GM21515 (cell line): Measurements from ENCODE around the gene GDPD2.
"Not testable (repeated sequence)": the region's sequence is repeated elsewhere in the genome, so short reads cannot be mapped to it uniquely, and the experiment has no call there.

ENCODE experiments used
- ATAC-seq: cut with Tn5 transposase; IDR thresholded peaks from one replicate; pipeline ENCODE4 v1.9.1; 2021; ENCODE audit not compliant: unreplicated experiment

The GDPD2 gene, protein sequence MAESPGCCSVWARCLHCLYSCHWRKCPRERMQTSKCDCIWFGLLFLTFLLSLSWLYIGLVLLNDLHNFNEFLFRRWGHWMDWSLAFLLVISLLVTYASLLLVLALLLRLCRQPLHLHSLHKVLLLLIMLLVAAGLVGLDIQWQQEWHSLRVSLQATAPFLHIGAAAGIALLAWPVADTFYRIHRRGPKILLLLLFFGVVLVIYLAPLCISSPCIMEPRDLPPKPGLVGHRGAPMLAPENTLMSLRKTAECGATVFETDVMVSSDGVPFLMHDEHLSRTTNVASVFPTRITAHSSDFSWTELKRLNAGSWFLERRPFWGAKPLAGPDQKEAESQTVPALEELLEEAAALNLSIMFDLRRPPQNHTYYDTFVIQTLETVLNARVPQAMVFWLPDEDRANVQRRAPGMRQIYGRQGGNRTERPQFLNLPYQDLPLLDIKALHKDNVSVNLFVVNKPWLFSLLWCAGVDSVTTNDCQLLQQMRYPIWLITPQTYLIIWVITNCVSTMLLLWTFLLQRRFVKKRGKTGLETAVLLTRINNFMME

DNA sequence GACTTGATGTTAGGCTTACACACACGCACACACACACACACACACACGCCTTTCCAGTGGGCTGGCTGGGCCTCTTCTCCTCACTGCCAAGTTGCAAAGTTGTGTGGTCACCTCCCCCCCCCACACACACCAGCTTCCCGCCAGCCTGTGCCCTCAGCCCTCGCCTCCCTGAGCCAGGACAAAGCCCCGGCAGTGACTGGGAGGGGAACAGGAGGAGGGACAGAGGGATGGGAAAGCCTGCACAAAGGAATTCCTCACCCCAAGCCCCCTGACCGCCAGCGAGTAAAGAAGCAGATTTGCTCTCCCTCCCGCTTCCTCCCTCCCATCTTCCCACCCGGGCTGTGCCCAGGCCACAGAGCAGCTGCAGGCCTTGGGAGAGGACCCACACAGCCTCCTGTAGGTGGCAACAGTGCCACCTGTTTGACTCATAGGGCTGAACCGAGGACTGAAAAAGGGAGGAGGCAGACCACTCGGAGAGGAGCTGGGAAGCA is at the start of gene GDPD2:
Gene GDPD2 (plus strand): TSS at position 464 of the 491 bp plus-strand sequence. CDS start 1,671 bp downstream, outside the sequence.
- no peak for ATAC-seq

DNA sequence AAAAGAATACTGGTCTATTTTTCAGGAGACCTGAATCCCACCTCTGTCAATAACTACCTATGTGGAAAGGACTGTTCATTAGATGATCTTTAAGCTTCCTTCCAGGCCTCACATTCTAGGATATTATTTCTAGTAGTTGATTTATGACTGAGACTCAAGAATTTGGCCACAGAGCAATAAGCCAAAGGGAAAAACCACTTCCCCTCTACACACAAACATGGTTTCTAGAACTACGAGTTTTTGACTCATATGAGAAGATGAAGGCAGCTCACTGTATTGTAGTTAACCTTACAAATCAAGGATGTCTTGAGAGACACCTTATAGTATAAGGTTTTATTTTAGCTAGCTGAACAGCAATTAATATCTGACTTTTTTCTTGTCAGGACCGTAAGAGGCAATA is 36.9 kb upstream of the GDPD2 start:
- no peak for ATAC-seq

DNA sequence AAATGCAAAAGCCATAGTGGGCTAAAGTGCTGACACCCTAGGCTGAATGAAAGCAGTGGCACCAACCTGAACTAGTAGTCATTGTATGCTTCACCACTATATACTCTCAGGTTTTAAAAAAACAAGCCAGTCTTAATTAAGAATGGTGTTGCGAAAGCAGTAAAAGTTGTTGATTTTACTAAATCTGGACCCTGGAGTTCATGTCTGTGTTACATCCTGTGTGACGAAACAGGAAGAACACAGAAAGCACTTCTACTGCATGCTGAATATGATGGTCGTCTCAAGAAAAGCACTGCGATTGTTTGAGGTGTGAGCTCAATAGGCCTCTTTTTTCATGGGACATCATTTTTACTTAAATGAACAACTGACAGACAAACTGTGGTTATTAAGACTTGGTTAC is 24.2 kb upstream of the GDPD2 start:
- ATAC-seq = no peak

DNA sequence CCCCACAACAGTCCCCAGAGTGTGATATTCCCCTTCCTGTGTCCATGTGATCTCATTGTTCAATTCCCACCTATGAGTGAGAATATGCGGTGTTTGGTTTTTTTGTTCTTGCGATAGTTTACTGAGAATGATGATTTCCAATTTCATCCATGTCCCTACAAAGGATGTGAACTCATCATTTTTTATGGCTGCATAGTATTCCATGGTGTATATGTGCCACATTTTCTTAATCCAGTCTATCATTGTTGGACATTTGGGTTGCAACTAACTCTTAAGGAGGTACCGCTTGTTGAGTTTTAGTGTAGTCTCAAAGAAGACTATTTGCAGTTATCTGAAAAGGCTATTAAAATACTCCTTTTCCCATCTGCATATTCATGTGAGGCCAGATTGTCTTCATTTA is 22.9 kb upstream of the GDPD2 start:
- ATAC-seq = not testable (repeated sequence)

DNA sequence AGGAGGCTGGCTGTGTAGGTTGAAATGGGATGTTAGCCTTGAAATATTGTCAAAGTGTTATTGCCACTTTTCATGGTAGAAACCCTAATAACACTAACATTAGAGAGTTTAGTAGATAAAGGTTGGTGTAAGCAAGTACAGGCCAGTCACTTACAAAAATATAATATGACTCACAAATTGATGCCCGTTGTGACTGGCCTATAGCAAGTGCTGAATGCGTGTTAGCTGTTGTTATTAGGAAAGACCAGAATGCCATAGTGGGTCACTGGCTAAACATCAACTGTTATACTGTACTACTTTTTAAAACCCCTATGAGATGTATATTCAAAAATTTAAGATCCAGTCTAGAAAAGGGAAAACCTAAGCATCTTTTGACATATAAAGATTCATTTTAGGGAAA is 20.4 kb upstream of the GDPD2 start:
- no peak for ATAC-seq

DNA sequence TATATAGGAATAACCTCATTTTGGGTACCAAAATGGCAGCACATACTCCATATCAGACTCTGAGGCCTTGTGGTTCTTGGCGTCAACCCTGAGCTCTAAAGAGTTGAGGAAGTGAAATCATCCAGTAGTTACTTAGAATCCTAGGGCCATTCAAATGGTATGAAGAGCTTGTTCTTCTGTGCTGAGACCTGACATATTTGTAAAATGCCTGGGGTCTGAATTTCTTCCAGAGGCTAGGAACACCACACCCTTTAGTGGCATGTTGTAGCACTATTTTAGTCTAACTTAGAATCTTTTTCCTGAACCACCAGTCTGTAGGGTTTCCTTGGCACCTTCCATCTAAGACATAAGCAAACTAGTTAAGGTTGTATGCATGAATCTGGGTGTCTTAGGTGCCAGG is 18.1 kb upstream of the GDPD2 start:
- no peak for ATAC-seq

DNA sequence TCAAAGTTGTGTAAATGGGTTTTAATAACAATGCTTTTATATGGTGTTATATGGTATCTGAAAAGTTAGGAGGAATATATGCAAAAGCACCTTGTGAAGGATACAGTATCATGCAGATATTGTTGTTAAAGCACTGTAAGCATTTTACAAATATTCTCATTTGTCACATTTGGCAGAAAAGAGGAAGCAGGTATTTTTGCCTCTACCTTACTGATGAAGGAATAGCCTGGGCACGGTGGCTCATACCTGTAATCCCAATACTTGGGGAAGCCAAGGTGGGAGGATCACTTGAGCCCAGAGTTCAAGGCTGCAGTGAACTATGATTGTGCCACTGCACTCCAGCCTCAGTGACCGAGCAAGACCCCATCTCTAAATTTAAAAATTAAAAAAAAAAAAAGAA is 12.2 kb upstream of the GDPD2 start:
- ATAC-seq = no peak

DNA sequence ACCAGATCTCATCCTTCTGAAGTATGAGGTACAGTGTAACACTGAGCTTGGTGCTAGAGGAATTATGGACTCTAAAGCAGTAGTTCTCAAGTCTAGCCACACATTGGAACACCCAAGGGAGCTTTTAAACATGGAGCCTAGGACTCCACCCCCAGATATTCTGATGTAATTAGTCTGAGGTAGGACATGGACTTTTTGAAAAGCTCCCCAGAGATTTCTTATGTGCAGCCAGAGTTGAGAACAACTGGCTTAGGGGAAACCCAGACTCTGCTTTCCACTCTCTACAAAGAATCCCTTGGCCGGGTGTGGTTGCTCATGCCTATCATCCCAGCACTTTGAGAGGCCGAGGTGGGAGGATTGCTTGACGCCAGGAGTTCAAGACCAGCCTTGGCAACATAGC is 11.6 kb upstream of the GDPD2 start:
- ATAC-seq = no peak

DNA sequence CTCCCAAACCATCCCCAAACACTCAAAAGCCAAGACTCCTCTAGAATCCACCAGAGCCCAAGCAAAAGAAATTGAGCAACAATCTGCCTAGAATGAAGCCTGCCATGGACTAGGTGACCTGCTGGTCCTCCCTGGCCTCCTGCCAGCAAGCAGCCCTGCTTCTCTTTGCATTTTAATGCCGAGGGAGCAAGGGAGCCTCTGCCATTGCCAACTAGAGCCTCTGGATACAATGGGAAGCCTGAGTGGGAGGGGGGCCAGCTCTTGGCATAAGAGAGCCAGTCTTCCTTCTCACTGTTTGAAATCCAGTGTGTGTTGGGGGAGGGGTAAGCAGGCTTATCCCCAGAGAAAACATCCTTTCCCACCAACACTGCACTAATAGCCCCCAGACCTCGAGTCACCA is 1.5 kb upstream of the GDPD2 start:
- ATAC-seq = no peak

DNA sequence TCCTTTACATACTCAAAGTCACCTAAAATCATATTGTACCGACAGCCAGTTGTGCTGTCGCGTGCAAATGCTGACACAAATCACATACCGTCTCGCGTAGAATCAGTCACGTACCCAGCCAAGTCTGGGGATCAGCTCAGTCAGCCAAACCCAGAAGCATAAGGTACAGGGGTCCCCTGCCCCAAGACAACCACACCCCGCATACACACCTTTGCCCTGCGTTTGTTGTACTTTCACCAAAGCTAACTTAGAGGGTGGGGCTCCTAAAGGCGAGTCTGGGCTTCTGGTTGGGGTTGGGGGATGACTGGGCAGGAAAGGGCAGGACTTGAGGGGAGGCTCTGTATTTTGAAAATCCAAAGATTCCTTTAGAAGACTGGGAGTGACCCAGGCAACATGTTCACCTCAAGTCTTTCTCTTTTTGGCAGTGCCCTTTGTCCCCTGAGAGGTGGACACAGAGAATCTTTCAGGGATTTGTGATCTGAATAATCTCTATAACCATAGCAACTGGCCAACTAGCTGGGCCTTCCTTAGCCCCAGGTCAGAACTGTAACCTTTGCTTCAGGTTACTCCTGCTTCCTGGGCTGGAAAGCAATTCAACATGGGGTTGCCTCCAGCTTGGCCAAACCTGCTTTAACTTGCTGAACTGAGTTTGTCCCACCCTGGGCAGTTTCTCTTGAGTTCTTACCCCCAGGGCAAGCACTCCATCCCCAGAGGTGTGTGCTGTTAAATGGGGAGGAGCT is 992 bp downstream of the GDPD2 start:
- no peak for ATAC-seq

DNA sequence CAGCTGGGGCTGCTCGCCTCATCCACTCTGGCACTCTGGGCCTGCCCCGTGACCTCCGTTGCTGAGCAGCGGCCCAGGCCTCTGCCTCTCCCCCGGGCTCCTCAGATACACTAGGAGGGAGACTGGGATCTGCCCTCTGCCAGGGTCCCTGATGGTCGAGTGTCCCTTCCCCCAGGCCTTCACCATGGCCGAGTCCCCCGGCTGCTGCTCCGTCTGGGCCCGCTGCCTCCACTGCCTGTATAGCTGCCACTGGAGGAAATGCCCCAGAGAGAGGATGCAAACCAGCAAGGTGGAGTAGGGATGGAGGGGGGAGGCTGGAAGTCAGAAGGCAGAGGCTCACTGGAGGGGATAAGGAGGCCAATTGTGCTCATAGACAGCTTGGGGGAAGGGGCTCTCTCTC is 1.7 kb downstream of the GDPD2 start:
- ATAC-seq = no peak

DNA sequence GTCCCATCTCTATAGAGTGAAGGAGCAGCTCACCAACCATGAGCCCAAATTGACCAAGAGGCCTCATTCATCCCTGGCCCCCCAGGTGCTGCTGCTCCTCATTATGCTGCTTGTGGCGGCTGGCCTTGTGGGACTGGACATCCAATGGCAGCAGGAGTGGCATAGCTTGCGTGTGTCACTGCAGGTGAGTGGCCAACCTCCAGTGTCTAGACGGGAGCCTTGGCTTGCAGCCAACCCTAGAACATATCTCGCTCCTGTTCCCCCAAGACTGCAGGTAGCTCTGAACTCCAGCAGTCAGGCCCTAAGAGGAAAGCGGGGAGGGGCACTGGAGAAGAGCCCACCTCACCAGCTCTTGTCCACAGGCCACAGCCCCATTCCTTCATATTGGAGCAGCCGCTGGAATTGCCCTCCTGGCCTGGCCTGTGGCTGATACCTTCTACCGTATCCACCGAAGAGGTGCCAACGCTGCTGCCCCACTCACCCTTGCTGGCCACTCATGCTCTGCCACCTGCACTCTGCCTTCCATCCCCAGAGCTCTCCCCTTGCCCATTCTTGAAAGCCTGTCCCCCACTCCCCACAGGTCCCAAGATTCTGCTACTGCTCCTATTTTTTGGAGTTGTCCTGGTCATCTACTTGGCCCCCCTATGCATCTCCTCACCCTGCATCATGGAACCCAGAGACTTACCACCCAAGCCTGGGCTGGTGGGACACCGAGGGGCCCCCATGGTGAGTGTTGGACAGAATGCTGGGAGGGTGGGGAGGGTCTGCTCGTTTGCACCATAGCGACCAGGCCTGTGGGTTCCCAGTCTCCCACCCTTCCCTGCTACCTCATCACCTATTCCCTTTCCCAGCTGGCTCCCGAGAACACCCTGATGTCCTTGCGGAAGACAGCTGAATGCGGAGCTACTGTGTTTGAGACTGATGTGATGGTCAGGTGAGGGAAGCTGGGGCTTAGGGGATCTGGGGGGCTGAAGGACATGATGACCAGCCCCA is 3.5 kb downstream of the GDPD2 start:
- no peak for ATAC-seq

DNA sequence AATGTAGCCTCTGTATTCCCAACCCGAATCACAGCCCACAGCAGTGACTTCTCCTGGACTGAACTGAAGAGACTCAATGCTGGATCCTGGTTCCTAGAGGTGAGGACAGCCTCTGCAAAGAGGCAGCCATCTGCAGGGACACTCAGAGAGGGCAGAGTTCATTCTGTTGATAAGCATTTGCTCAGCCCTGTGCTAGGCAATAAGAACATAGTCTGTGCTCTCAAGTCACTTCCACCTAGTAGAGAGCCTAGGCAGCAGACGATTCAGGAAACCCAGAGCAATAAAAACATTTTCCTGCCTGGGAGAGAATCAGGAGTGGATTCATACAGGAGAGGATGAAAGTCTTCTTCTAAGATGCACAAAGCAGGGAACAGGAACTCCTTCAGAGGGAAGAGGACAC is 4.3 kb downstream of the GDPD2 start:
- no peak for ATAC-seq

DNA sequence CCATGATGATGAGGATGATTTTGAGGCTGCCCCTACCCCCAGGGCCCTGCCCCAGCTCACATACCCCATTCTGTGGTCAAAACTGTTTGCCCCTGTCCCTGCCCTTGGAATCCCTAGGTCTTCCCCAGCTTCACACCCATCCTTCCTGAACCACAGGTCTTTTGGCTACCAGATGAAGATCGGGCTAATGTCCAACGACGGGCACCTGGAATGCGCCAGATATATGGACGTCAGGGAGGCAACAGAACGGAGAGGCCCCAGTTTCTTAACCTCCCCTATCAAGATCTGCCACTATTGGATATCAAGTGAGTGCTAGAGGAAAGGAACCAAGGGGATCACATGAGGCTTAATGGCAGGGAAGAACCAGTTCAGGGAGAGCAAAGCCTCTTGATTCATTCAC is 6.6 kb downstream of the GDPD2 start:
- ATAC-seq = no peak

DNA sequence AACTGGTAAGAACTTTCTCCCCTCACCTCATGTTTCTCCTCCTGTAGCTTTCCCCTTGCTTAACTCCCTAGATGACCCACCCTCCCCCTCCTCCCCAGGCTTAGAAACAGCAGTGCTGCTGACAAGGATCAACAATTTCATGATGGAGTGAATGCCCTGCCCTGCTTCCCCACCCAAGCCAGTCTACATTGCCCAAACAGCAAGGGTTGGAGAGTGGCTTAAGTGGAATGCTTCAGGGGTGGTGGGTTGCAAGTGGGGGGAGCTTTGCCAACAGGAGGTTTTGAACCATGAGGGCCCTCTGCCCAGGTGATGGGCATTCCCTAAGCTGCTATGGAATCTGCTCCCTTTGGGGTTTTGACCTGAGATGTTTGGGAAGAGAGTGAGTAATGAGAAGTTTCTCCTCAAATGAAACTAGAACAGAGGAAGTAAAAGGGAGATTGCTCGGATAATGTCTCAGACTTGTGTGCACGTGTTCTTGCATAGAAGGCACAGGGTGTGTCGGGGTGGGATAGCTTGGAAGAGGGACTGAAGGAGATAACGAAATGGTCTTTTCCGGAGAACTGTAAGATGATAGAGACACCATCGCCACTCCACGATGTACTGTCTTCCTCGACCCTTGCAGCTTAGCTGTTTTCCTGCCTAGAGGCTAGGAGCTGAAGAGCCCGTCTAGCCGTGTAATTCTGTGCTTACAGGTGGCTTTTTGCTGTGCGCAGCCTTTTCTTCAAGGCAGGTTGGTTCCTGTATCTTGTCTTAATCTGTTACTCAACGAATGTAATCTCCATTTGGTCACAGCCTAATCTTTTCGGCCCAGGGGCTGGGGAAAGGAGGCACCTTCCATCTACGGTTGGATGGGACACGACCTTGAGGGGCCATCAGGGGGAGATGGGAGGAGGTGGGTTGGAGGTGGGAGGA is 10.1 kb downstream of the GDPD2 start:
- ATAC-seq = no peak

DNA sequence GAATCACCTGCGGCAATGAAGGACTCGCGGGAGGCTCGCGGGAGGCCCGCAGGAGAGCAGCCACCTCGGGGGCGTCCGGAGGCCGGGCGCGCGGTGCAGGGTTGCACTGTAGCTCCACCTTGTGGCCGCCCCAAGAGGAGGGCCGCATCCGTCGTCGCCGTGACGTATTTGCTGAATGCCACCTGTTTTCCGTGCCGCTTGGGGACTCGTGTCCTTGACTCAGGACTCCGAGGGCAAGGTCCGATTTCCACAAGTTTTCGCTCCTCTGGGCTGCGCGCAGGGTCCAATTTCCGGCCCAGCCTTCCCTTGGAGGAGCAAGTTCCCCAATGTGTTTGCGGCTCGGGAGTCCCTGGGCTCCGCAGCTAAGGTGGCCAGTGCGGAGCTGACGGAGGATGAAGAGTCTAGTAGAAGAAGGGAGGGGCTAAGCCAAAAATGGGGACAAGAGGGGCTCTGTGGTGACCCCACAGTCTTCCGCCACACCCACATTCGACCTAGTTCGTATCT is 10.8 kb downstream of the GDPD2 start:
- ATAC-seq = peak; percentile 72

DNA sequence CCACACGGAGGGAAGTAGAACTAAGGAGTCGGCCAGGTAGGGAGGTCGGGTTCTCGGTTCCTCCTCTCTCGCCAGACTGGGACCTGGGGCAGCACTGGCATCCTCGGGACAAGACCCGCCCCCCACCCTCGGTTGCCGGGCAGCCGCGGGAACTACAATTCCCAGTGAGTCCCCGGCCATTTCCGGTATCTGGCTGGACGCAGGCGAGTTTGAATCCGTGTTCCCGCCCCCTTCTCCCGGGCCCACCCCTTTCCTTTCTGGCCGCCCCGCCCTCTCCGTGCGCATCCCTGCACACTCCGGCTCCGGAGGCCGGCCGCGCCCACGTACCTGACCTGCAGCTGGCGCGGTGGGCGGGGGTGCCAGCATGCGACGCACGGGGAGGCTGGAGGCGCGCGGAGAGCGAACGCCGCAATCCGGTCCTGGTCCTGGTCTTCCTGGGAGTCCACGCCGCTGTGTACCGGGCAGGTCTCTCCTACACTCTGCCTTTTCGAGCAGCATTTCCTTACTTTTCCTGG is 11.3 kb downstream of the GDPD2 start:
- ATAC-seq = peak; percentile 58

DNA sequence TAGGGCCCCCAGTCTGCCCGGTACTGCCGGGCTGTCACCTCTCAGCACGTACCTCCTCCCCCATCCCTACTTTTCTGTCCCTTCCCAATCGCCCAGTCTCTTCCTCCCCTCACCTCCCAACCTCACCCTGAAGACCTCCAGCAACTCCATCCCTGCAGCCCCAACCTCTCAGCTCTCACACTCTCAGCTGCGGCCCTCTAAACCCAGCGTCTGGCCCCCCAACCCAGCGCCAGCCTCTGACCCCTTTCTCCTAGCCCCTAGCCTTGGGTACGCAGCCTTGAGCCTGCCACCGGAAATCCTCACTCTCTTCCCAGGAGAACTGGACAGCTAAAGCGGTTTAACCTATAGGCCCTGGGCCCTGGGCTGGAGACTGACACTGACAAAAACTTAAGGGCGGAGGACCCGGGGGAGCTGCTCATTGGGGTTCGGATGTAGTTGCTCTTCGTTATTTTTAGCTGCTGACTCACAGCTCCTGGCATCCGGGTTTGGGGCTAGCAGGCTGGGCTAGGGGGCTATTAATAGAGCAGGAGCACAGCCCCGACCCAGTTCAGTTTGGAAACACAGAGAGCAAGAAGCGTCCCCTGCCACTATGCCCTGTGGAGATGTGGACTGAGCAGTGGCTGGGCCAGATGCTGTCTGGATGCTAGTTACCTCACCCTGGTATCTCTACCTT is 11.9 kb downstream of the GDPD2 start:
- no peak for ATAC-seq

DNA sequence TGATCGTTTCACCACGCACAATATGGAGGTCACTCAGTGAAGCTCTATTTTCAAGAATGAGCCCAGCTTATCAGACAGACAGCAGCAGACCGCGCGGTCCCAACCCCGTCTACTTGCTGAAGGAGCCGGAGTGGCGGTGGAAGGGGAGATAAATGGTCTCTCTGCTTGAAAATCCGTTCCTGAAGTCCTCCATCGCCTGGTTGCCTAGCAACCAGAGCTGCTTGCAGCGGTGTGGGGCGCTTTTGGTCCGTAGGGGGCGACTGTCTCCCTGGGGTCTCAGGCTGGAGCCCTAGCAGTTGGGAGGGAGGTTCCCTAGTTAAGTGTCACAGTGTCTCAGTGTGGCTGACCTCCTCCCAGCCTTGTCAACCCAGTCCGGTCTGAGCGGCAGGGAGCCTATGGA is 13.2 kb downstream of the GDPD2 start:
- ATAC-seq = no peak
